Stimulated activated naive CD8-positive, alpha-beta T cell treated with anti-CD3 and anti-CD28 coated beads, Interleukin-15, Interleukin-2, amounts not matched to agents 100 U/mL and 50 U/mL, for 24 hours (primary cell): Measurements from ENCODE around the gene ART4.

ENCODE experiments used
- ATAC-seq: fragments of 150-1000 bp; cut with Tn5 transposase; one replicate; pipeline ENCODE4 v1.10.0; 2021
- DNase-seq: peaks from one replicate; pipeline ENCODE4 v3.0.0; 2021

ART4 gene

DNA sequence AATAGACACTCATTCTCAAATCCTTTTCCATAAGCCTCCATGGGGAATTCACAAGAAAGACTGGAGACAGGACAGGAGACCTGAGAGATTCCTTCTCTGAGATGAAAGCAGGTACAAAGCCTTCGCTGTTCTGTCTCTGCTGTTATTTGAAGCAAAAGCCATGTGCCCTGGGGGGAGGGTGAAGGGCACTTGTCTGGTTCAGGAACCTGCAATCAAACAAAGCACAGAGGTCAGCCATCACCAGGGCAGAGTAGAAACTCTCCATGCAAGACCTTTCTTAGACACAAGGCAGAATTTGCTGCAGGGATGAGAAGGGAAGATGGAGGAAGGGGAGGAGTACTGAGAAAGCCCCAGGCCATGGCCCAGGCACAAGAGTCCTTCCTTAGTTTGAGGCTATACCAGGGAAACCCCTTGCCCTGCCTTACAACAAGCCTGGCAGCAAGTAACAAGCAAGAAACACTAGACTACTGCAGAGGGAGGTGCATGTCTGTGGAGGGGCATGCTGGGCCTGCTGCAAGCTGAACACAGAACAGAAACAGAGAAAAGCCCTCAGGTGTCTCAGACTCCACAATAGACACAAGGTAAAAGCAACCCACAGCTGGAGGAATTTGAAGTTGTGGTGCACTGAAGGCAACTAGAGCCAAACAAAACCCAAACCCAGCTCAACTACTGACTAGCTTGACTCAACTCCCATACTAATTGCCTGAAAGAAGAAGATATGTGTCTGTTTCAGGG, 7.8 kb upstream of the ART4 start:
- DNase-seq (no peak), ATAC-seq (no peak)

DNA sequence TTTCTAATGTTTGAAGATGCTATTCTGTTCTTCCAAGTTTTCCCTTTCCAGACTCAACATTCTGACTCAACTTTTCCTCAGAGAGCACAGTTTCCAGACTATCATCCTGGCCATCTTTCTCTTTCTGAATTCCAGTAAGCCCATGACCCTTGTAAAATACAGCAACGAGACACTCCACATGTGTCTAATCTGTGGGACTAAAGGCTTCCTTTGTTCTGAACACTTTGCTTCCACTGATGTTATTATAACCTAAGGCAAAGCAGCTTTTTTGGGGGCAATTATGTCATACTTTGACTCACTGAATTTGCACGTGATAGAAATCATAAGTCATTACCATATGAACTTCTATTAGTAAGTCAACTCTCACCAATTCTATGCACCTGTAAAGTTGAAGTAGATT, 6.3 kb upstream of the ART4 start:
- no peak for DNase-seq
- ATAC-seq = no peak

DNA sequence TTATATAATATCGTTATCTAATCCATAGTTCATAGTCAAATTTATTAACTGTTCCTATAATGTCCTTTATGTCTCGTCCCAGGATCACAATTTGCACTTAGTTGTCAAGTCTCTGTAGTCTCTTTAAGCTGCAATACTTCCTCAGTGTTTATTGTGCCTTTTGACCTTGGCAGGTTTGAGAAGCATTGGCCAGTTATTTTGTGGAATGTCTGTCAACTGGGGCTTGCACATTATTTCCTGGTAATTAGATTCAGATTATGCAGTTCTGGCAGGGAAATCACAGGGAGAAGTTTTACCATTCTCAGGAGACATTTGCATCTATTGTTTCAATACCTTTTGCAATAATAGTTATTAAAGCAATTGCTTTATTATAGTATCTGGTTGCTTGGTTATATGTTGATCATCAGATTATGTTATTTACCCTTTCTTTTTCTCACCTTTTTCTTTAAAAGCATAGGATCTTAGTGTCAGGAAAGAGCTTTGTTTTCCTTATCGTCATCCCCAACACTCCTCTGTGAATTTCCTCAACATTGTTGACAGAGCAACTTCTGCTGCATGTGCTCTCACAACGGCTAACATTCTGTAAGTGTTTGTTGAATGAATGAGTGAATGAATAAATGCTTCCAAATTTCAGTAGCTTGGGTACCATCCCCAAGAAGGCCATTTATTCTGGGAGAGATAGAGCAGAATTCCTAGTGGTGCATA, 3.7 kb upstream of the ART4 start:
- ATAC-seq = no peak
- no peak for DNase-seq

DNA sequence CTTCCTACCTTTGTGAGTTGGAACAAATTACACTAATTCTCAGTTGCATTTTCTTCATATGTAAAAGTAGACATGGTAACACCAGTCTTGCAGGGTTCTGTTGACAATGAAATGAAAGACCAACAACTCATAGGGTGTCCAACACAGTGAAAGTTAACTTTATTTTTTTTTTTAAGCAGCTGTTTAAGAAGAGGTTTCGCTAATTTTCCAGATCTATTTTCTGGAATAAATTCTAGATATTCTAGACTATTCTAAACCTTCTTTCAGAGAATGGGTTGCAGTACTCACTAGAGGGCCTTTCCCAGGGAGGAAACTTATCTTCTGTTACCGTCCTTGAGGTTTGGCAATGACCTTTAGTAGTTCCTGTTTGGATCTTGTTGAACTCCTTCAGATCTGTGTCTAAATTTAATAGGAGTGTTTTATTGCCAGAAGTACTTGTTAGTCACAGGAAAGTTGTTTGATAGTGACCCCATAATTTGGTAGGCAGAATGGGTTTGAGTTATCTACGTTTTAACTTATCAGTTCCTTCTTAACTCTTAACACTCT, 2.8 kb upstream of the ART4 start:
- ATAC-seq (peak; percentile 32), DNase-seq (no peak)

DNA sequence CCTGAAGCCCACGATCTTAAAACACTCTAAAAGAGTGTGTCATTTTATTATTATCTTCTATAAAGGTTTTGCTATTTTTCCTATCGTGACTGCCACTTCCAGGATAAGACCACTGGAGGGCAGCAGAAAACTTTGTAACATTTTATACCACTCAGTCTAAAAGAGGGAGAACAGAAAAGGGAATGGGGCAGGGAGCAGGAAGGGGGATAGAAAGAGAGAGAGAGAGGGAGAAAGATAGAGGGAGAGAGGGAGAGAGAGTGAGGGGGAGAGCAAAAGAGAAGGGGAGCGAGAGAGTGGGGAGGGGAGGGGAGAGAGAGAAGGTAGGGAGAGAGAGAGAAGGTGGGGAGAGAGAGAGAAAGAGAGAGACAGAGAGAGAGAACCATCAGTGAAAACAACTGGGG, 2.0 kb upstream of the ART4 start:
- peak; percentile 32 for DNase-seq
- peak; percentile 72 for ATAC-seq

DNA sequence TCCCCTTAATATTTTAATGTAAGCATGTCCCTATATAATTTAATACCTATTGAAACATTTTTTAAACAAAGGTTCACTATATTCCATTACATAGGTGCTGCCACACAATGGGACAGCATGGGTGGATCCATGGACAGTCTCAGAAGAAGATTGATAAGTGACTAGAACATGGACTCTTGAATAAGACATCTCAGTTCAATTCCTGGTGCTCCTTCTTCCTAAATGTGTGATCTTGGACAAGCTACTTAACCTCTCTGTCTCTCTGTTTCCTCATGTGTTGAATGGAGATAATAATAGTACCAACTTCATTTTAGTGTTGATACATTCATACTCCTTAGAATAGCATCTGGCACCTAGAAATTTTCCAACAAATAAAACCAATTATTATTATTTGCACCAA, 1.1 kb upstream of the ART4 start:
- no peak for ATAC-seq
- DNase-seq = no peak

DNA sequence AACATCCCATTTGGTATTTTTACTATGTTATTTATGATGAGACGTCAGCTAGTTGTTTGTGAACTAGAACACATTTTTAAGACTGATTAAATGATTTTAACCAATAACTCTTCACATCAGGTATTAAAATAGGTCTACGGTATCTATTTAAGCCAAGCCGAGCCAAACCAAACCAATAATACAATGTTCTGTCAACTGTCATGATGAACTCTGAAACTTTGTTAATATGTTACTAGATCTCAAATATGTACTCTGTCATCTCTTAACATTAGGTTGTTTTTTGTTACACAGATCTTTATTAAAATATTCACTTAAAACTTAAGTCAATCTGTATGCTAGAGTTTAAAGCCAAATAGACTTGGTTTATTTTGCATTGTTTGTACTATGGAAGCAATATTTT, 1.0 kb downstream of the ART4 start:
- ATAC-seq (no peak), DNase-seq (no peak)

DNA sequence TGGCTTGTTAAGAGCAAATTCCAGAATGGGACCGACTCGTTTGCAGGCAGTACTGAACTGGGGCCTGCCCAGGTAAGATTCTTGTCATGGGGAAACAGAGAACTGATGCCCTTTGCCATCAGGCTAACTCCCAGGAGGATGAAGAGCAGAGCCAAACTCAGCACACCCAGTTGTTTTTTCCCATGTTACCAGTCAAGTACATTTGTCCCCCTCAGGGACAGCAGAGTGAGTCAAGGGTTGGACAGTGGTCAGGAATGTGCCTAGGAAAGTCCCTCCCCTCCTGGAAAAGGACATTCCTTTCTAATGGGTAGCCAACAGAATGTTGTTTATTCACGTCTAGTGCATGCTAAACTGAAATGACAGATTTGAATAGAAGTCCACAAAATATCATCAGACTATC, 1.6 kb downstream of the ART4 start:
- DNase-seq (no peak), ATAC-seq (no peak)

DNA sequence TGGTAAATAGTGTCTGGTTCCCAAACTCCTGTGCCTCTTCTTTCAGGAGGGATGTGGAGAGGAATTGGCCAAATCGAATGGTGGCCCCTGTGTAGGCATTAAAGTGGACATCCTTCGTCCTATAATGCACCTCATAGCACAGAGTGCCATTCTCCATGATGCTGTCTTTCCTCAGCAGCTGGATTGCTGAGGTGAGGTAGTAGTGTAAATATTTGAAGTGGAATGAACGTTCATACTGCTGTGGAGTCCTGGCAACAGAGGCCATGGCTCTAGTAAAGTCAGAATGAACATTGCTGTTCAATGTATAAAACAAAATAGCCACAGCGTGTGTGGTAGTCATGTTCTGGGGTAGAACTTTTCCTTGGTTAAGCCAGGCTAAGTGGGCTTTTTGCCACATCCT, 2.7 kb downstream of the ART4 start:
- DNase-seq (no peak), ATAC-seq (no peak)

DNA sequence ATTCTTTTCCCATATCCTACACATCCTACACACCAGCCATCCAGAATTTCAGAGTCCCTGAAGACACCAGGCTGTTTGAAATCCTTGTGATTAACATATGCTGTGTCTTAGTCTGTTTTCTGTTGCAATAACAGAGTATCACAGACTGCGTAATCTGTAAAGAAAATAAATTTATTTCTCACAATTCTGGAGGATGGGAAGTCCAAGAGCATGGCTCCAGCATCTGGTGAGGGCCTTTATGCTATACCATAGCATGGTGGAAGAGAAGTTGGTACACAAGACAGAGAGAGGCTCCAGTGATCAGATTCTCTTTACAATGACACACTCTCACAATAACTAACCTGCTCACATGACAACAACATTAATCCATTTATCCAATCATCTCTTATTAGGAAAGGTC, 4.1 kb downstream of the ART4 start:
- no peak for ATAC-seq
- no peak for DNase-seq

DNA sequence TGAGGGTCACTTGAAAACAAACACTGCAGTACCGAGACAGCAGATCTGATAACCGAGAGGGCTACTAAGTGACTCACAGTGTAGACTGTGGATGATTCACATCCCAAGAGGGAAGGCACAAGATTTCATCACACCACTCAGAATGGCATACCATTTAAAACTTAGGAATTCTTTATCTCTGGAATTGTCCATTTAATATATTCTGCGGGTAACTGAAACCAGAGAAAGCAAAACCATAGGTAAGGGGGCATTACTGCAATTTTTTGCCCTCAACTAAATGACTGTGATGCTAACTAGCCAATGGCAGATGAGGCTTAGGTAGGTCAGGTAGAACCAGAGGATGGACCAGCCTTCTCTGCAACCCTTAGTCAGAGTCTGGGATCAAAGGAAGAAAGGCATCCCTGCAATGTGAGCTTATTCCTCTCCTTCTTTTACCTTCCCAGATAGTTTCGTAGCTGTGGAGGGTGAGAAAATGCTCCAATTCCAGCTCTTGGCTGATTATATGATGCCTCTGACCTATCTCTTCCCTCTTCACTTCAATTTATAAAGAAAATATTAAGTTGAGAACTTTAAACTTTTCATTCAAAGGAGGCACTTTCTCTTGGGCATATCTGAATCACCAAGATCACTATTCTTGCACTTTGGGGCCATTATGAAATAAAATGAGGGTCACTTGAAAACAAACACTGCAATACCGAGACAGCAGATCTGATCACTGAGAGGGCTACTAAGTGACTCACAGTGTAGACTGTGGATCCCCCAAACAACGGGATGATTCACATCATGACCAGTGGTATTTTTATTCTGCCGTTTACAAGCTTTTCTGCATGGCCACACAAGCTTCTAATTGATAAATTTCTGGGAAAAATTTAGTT, 6.8 kb downstream of the ART4 start:
- DNase-seq (no peak), ATAC-seq (no peak)

DNA sequence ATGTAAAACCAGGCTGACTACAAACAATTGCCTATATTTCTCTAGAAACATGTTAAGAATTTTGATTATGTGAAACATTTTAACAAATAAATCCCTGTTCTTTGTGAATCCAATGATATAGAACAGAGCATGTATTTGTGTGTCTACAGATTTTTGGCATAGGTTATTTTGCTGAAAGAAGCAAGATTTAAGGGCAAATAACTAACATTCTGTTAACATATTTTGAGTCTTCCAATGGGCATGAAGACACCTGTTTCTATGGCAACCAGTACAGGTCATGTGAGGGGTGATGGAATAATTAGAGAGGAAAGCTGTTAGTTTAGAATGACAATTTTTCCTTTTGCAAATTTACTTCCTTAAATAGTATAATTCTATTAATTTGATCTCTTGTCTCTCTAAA, 8.8 kb downstream of the ART4 start:
- ATAC-seq = no peak
- no peak for DNase-seq

DNA sequence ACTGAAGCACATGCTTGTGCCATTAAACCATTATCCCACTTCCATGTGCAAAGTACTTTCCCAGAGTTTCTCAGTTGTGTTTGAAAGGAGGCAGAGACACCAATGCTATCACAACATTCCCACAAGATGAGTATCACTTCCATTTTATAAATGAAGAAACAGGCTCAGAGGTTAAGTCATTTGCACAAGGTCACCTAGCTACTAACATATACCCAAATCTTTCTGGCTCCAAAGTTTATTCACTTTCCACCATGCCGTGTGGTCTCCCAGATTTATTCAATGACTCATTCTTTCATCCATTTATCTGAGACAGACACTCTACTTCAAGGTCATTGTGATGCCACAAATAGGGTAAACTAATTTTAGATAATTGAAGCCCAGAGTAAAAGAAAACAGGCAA, 9.4 kb downstream of the ART4 start:
- ATAC-seq = no peak
- no peak for DNase-seq

DNA sequence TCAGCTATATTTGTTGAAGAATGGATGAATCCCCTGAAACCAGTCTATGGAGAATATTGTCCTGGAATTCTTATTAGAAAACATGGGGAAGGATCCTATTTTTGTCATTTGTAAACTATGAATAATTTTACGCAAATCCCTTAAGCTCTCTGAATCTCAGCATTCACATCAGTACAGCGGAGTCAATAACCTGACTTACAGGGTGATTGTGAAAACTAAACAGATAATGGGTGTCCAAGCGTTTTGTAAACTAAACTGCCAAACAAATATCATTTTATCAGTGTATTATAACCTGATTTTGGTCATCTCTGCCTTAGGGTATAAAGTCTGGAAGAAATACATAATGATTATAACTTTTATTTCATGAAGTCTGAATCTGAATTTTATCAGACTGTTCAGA, 10.0 kb downstream of the ART4 start:
- ATAC-seq = no peak
- DNase-seq = no peak

DNA sequence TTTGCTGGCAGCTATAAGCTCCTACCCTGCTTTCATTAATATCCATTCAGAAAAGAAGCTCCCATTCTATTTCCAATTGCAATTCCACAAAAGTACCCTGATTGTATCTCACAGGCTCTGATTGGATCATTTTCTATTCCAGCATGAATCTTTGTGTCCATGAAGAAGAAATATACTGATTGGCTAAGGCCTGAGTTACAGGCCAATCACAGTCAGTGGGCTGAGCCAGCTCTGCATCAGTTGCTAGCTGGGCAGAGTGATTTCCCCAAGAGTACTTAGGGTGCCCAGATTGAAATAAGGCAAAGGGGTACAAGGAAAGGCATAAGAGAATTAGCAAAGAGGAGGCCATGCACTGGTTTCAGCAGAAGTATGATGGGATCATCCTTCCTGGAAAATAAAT, 14.4 kb downstream of the ART4 start:
- ATAC-seq = no peak
- DNase-seq = no peak

DNA sequence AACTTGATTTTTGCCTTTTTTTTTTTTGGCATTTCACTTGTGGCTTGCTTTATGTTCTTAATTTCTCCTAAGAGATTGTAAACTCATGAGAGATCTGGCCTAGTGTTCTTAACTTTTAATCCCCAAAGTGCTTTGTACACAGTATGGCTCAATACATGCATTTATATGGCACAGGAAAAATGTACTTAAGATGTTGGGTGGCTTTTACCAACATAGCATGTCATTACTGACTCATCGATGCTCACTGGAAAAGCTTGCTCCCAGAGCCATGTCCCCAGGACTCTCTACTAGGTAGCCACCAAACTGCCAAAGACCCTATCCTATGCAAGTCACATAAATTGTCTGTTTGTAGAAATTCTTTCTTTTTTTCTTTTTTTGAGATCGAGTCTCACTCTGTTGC, 16.3 kb downstream of the ART4 start:
- ATAC-seq (no peak), DNase-seq (no peak)

DNA sequence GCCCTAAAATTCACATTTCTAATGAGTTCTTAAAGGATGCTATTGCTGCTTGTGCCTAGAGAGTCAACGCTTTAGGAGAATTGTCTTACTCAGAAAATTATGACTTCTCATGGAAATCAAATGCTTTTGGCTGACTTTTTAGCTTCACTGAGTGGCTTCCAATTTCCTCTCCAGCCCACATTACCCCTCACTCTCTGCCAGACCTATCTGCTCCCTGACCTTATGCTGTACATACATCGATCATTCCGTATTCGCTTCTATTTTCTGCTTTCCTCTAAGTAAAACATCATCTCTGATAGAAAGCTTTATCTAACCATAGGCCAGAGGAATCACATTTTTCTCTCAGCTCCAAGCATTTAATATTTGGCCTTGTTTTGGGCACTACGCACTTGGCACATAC, 16.8 kb downstream of the ART4 start:
- DNase-seq (no peak), ATAC-seq (no peak)

DNA sequence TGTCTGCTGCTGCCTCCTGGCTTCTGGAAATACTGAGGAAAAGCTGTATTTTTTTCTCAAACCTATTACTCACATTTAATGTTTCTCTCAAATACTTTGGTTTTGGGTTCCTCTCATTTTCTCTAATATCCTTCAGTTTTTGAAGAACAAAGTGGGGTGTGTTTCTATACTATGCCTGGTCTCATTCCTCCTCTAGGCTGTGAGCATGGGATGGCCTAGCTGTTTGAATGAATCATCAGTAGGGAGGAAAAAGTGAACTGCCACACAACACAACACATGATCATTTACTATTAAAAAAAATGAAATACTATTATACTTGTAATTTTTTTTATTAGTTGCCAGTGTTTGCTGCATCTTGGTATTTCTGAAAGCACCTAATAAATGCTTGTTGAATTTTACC, 18.1 kb downstream of the ART4 start:
- peak; percentile 32 for ATAC-seq
- DNase-seq = no peak

DNA sequence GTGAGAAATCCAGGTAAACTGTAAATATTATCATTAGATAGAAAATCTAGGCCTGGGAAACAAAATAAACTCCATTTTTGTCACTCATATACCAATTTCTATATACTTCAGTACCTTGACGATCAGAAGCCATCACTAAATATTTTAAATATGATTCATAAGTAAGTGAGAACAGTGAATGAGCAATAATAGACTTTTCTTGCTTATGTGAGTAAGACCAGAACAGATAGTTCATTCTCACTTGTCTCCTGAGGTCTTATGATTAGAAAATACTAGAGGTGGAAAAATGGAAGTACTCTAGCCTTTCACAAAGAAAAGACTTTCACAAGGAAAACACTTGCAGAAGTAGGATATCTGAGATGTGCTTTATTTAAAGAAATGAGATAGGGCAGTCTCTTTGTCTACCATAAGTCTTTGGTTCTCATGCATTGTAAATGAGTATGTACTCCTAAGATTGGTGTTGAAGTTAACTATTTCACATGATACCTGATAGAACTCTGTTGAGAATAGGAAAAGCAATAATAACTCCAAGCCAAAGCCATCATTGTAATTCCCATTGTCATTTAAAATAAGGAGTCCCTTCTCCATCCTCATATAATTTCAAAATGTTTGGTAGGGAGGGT, 19.2 kb downstream of the ART4 start:
- DNase-seq (no peak), ATAC-seq (peak; percentile 75)

DNA sequence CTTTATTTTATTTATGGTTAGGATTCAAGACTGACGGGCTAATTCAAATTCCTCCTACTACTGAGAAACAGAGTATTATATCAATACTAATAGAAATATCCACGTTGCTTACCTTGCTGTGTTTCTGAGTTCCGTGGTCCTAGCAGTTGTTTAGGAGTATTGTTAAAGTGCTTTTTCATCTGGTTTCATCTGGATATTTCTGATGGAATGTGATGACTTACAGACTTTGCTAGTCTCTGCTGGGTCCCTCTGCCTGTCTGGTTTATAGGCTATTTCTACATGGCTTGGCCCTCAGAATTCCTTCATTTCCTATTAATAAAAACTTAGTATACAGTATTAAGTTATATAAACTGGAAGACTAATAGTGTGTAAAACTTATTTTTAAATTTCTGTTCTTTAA, 29.3 kb downstream of the ART4 start, which contains the start of gene SMCO3:
TSS of gene SMCO3 (minus strand) at position 169 of the 400 bp plus-strand sequence. CDS start 7,502 bp downstream, outside the sequence.
- ATAC-seq (no peak), DNase-seq (no peak)

DNA sequence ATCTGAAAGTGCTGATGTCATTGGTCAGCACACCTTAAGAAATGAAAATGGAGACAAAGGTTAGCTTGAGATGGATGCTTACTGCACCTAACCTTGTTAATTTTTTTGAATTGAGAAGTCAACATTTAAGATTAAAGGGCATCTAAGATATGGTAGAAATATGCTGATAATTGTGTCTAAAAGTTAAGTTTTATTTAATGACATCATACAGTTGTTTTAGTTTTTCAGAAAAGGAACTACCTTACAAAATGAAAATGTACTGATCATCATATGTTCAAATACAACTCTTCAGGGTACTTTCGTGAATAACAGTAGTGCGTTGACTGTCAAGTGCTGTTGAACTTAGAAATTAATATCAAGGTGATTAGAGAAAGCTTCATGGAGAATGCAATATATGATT, 31.8 kb downstream of the ART4 start:
- ATAC-seq = no peak
- DNase-seq = no peak

DNA sequence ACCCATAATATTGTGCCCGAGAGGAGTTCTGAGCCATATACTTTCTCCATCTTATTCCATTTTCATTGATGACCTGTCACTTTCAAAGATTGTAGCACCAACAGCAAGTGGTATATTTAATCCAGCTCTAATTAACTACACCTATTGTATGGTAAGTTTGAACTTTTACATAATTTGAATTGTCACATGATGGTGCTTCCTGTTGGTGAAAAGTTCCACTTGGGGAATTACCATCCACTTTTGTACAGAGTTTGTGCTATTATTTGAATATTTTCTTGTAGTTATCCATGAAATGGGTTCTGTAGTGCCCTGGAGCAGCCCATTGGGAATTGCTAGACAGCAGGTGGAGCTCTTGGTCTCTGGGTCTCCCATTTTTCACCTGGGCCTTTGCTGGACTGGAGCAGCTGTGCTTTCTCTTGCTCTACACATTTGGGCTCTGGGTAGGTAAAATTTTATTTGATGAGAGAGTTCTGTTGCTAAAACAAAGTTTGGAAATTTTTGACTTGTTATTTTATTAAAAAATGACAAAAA, 32.3 kb downstream of the ART4 start:
- ATAC-seq = peak; percentile 46

More for the DNA sequence above, 32.3 kb downstream of the ART4 start:
- no peak for DNase-seq
